Activated CD8-positive, alpha-beta memory T cell treated with anti-CD3 and anti-CD28 coated beads for 24 hours (primary cell): Measurements from ENCODE around the gene KLHL9.
"Not testable (repeated sequence)": the region's sequence is repeated elsewhere in the genome, so short reads cannot be mapped to it uniquely, and the experiment has no call there.

Source experiments
- DNase-seq: peaks from one replicate; pipeline ENCODE4 v3.0.0-alpha.2; 2020

The KLHL9 gene, protein sequence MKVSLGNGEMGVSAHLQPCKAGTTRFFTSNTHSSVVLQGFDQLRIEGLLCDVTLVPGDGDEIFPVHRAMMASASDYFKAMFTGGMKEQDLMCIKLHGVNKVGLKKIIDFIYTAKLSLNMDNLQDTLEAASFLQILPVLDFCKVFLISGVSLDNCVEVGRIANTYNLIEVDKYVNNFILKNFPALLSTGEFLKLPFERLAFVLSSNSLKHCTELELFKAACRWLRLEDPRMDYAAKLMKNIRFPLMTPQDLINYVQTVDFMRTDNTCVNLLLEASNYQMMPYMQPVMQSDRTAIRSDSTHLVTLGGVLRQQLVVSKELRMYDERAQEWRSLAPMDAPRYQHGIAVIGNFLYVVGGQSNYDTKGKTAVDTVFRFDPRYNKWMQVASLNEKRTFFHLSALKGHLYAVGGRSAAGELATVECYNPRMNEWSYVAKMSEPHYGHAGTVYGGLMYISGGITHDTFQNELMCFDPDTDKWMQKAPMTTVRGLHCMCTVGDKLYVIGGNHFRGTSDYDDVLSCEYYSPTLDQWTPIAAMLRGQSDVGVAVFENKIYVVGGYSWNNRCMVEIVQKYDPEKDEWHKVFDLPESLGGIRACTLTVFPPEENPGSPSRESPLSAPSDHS

DNA sequence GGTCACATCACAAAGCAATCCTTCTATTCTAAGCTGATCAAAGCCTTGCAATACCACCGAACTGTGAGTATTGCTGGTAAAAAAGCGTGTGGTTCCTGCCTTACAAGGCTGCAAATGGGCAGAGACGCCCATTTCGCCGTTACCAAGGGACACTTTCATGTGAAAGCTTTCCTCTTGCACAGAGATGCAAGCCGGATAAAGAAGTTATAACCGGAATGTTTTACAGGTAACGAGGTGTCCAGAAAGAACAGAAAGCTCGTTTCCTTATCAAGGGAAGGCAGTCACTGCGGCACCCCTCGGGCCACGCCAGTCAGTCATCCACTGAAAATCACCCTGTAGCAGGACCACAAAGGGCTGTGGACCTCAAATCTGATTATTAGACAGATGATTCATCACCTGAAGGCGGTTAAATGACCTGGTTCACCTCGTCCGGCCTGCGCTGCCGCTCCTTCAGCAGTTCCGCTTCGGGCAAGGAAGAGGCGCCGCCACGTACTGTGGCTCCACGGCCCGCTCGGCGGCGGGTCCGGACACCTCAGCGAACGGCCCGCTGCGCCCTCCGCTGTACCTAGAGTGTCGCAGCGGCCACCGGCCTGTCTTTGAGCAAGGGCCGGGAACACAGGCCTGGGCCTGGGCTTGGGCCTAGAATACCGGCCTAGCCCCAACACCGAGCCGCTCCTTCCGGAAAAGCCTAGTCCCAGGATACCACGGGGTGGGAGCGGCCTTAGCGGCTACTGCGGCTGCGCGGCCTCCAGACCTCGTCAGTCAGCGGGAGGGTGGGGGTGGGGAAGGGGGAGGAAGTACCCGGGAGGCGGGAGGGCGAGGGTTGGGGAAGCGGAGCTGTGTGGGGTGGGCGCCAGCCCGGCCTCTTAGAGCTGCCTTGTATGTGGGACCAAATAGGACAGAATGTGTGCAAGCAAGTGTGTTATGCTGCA lies at the start of gene KLHL9:
Gene KLHL9, minus strand, starts transcription at position 704 of the 932 bp plus-strand sequence. Its CDS starts 545 bp downstream, at position 159.
- DNase-seq = peak; percentile 93

DNA sequence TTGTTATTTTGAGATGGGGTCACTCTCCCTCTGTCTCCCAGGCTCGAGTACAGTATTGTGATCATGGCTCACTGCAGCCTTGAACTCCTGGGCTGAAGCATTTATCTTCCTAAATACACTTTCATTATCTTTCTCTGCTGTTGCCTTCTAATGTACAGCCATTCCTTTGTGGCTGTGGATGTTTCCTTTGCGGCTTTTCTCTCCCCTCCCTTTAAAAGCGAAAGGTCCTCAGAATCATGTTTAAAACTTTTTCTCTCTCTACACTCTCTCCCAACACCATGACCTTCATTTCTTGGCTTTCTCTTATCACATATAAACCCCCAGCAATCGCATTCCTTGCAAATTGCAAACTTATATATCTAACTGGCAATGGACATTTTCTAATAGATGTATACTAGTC lies 48.4 kb upstream of the KLHL9 start:
- no peak for DNase-seq

DNA sequence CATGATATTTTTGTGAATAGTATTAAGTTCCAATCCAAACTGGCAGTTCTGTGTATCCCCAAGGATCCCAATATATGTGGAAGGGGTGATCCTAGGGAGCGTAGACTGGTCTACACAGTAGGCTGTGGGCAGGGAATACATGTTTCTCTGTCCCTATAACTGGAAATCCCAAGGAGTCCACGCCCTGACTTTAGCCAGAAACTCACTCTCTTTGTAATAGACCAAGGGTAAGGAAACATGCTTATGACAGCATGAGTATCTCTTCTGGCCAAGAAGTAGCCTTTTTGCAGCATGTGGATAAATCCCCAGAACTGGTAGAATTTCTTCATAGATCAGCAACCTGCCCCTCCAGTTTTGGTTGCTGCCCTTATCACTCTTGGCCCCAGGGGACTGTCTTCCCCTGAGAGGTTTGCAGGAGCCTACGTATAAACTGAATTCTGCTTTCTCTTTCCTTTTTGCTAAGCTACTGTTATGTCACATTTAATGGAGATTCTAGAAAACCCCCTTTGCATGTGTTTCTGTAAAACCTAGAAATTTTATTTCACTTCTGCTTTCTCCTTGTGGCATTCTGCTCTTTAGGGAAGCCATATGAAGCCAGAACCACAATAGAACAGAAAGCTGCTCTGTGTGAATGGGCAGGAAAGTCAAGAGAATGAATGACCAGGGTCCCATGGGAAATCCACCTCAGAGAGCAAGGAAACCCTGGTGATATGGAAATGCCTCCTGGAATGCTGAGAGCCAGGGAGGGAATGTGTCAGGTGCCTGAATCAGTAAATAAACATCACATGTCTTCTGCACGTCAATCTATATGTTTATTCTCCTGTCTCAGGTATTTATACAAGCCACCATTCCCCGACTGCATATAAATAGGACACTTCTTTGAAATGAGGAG lies 46.5 kb upstream of the KLHL9 start:
- no peak for DNase-seq

DNA sequence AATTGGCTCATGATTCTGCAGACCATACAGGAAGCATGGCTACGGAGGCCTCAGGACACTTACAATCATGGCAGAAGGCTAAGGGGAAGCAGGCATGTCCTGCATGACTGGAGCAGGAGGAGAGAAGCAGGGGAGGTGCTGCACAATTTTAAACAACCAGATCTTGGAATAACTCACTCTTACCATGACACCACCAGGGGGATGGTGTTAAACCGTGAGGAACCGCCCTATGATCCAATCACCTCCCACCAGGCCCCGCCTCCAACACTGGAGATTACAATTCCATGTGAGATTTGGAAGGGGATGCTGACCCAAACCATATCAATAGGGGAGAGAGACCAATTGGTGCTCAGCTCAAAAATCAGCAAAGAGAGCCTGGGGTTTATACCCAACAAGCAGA lies 36.3 kb upstream of the KLHL9 start:
- not testable (repeated sequence) for DNase-seq

DNA sequence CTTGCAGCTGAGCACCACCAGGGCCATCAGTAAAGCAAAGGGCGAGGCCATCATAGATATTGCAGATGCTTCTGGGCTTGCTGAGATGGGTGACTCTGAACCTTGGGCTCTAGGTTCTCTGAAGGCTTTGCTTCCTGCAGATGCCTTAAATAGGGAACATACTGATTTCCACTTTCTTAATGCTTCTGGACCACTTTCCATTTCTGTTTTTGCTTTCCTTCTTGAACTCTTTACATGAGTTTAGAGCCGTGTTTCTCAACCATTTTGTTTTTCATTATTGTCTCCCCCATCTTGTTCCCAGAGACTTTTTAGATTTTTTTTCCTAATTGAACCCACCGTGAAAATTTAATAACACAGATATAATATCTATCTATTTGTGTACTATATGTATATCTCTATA lies 32.8 kb upstream of the KLHL9 start, which contains the start of gene IFNA13:
Gene IFNA13, minus strand, starts transcription at position 101 of the 400 bp plus-strand sequence. Its CDS starts 47 bp downstream, at position 54.
- DNase-seq = no peak

DNA sequence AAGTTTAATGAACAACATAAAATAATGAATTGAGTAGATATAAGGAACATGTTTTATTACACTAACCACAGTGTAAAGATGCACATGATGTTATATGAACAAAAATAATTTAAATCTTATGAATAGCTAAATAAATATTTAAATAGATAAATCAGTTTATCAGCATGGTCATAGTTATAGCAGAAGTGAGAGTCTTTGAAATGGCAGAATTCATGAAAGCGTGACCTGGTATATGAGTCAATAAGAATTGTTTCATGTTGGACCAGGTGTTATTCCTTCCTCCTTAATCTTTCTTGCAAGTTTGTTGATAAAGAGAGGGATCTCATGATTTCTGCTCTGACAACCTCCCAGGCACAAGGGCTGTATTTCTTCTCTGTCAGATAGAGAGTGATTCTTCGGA lies 32.0 kb upstream of the KLHL9 start:
- DNase-seq = not testable (repeated sequence)

DNA sequence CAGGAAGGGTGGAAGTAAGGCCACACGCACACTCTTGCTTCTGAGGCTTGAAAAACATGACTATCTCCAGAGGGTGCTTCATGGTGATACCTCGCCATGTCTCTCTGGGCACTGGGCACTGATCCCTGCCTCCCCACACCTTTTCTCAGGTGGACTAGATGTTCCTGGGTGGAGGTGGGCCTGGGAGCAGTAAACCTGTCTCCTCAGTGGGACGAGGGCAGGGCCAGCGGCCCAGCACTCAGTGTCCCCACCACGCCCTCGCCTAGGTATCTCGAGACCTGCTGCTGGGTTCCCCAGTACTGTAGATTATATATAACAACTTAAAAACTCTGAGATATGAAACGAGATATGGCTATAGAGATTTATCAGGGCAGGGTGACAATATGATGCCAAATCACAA lies 27.1 kb upstream of the KLHL9 start:
- no peak for DNase-seq

DNA sequence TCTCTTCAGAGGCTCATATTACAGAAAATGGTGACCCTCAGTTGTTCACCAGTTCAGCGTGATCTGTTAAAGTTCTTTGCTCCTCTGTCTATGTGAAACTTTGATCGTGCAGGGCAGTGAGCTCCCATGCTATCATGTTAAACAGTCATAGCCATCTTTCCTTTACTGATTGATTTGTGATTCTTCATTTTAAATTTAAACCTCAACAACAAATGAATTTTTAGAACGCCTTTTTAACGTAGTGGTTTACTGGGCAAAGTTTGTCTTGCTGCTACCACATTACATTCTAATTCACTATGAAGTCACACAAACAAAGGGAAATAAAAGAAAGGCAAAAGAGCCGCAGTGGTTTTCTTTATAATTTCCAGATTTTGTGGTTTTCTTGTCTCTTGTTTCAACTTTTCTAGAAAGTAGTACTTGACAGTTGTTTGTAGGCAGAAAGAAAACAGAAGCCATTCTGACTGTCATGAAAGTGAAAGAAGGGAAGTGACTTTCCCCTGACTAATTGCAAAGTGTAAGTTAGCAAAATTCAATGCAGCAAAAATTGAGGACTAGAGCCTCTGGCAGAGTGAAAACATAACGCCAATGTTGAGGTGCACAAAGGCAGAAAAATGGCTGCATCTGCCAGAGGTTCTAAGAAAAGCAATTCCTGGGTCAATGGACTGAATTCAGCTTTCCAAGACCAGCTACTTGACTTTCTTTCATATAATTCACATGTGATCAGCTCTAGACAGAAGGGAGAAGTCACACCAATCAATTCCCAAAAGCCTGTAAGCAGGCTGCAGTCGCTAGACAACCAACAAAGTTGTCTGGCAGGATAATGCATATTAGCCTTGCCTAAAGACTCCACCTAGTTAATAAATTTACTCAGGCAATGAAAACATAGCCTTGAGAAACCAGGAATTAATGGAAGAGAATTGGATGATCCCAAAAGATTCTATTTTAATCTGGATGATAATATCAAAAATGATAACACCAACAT lies 22.6 kb upstream of the KLHL9 start:
- DNase-seq = peak; percentile 61

DNA sequence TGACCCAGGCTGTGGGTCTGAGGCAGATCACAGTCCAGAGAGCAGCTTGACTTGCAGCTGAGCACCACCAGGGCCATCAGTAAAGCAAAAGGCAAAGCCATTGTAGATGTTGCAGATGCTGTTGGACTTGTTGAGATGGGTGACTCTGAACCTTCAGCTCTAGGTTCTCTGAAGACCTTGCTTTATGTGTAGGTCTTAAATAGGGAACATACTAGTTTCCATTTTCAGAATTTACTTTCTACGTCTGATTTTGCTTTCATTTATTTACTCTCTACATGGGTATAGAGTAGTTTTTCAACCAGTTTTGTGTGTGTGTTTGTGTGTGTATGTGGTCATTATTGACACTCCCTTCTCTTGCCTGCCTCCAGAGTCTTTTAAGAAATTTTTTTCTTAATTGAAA lies 15.6 kb upstream of the KLHL9 start, which contains the start of gene IFNA6:
Gene IFNA6, minus strand, starts transcription at position 101 of the 400 bp plus-strand sequence. Its CDS starts 0 bp downstream, at position 101.
- no peak for DNase-seq

DNA sequence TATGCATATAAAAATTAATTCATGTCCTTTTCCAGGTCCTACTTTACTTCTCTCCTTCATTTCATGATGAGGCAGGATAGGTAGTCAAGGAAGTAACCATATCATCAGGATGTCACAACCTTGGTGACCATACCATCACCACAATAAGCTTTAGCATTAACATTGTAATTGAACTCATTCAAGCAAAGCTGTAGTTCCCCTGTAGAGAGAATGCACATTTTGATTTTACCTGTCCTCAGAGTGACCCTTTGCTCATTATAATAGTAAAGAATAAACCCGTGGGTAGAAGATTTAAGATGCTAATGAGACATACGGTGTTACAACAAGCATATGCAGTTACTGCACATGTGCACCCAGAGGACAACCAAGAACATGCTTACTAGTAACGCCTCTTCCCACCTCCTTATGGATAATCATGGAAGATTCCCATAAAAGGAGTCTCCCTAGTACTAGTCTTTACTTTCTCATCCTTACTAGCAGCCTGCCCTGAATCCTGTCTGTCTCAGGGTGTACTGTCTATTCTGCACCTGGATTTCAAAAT lies 13.3 kb upstream of the KLHL9 start:
- no peak for DNase-seq

DNA sequence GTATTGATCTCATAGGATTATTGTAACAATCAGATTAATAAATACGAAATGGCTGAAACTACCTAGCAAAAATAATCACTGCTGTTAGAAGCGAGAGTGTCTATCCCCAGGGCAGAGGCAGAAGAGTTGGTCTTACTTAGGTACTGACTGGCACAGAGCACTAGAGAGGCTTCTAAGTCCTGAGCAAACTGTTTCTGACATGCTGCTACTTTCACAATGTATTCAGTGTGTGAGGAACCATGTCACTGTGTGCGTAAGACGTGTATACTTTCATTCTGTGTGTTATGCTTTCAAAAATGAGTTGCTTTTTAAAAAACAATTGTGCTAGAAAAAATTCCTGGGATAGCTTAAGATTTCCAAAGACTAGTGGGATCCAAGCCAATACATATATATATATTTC lies 5.5 kb upstream of the KLHL9 start:
- DNase-seq = no peak

DNA sequence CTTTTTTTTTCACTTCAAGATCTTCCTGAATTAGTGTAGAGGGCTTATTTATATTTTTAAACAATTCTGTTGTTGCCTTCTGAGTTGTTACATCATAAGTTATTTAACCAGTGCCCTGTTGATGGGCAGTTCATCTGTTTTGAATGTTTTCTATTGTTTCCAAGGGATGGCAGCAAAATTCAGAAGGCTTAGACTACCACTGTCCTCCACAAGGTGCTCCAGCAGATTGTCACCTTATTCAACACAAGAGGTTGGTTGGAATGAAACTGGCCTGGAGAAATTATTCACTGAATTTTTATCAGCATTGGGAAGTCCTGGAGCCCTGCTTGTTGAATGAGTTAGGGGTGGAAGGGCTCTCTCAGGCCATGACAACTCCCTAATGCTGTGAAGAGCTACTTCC lies 1.3 kb upstream of the KLHL9 start:
- no peak for DNase-seq

DNA sequence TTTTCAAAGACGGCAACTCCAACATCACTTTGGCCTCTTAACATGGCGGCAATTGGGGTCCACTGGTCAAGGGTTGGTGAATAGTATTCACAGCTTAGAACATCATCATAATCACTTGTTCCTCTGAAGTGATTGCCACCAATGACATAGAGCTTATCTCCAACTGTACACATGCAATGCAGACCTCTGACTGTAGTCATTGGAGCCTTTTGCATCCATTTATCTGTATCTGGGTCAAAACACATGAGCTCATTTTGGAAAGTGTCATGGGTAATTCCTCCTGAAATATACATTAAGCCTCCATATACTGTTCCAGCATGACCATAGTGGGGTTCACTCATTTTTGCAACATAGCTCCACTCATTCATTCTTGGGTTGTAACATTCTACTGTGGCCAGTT lies 2.0 kb downstream of the KLHL9 start:
- DNase-seq = no peak

DNA sequence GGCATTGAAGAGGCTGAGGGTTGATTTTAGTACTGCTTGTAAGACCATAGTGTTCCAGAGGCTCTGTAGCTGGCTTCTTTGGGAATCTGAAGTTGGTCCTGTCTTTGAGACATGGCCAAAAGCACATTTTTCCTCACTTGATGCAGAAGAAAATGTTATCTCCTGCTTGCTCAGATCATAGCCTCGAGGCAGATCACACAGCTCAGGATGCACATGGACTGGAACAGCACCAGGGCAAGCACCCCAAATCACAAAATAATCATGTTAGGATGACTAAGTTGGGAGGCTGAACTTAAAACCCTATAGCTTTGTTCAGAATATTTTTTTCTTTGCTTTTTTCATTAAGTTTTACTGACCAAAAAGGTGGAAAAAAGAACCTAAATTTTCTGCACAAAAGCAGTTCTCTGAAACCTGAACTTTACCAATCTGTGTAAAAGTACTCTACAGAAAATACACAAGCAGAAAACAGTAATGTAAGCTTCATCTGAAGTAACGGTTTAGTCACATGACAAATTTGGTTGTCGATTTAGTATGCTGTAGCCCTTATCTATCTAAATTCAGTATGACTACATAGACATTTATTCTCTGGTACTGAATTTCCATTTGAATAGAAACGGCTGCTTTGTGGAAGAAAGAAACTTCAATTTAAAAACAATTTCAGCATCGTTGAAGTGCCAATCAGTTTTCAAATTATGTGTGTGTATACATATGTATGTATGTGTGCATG lies 3.4 kb downstream of the KLHL9 start:
- no peak for DNase-seq

DNA sequence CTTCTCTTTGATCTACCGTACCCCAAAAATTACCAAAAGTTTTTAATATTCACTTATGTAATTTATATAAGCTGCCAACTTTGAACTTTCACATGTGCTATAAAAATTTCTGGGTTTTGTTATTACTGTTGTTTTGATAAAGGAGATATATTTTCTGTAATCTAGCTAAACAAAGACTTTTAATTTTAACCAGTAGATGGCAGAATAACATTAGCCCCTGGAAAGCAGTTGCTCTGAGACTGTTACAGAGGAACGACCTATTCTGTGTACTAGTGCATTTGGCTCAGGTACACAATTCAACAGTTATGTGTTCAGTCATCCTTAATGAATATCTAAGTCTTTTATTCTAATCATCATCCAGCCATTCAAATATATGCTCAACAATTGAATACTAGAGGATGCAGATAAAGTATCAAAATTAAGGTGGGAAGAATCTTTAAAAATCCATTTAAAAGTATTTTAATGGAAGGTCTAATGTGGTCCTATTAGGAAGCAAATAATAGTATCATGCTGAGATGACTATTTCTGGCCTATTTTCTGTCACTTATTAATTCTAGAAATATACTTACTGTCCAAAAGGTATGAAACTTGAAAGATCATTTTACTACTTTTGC lies 8.6 kb downstream of the KLHL9 start:
- no peak for DNase-seq

DNA sequence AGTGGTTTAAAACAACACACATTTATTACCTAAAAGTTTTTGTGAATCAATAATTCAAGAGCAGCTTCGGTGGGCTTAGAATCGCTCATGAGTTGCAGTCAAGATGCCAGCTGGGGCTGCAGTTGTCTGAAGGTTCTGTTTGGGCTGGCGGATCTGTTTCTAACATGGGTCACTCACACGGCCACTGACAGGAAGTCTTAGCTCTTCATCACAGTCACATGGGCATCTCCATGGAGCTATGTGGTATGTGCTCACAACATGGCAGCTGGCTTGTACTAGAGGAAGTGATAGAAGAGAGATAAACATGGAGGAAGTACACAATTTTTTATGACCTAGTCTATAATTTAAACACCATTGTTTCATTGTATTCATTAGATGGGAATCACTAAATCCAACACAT lies 11.2 kb downstream of the KLHL9 start:
- no peak for DNase-seq

DNA sequence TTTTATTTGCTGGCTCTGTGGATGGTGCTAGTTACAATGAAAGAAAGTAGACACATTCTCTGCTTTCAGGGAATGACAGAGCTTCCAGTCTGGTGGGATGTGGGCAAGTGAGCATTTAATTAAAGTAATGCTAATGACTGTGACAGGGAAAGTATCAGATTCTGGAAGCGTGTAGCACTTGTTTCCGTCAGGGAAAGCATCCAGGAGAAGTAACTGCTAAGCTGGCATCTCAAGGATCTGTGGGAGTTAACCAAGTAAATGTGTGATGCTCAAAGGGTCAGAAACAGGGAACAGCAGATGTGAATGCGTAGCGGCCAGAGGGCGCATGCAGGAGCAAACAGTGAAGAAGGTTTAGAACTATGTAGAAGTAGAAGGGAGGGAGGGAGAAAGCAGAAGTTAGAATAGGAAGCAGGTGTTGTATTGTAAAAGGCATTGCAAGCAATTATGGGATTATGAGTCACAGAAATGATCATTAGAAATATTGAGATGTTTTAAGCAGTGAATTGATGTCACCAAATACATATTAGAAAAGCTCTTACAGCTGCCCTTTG lies 12.2 kb downstream of the KLHL9 start:
- DNase-seq = no peak

DNA sequence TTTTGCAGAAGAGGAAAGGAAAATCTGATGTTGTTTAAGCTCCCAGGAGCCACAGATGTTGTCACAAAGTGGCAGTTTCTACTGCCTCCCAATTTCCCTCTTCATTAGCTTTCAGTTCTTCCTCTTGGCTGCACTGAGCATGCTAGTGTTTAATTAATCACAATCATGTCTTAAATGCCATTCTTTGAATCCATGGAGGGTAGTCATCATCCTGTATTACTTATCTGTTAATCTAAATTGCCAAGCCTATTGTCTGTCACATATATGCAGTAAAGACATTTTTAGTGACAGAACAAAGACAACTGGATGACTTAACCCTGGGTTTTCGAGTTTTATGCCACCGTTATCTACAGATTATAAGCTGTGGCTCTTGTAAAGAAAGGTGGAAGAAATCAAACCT lies 14.7 kb downstream of the KLHL9 start:
- DNase-seq = no peak
